ENCODE data around the gene ZNF652.

The ZNF652 gene

GRCh38 chr17:49356320-49356719 is 5.7 kb downstream of the ZNF652 start:
- no peak for DNase-seq

- no peak for DNase-seq
Measured at GRCh38 chr17:49353607-49354006, 8.4 kb downstream of the ZNF652 start.

- DNase-seq: no peak
Measured at GRCh38 chr17:49352587-49353154, 9.4 kb downstream of the ZNF652 start.

GRCh38 chr17:49351572-49352140 is 10.4 kb downstream of the ZNF652 start:
- no peak for DNase-seq

GRCh38 chr17:49349541-49349940 is 12.5 kb downstream of the ZNF652 start:
- DNase-seq: no peak

- no peak for DNase-seq
Measured at GRCh38 chr17:49344914-49345313, 17.1 kb downstream of the ZNF652 start.

- DNase-seq: no peak
Measured at GRCh38 chr17:49343273-49343672, 18.8 kb downstream of the ZNF652 start.

GRCh38 chr17:49342575-49342936 is 19.5 kb downstream of the ZNF652 start:
- no peak for DNase-seq

GRCh38 chr17:49341356-49341755 is 20.7 kb downstream of the ZNF652 start:
- DNase-seq: no peak

- DNase-seq: no peak
Measured at GRCh38 chr17:49339354-49339753, 22.7 kb downstream of the ZNF652 start.

GRCh38 chr17:49338883-49339282 is 23.2 kb downstream of the ZNF652 start:
- no peak for DNase-seq

GRCh38 chr17:49337884-49338283 is 24.2 kb downstream of the ZNF652 start:
- DNase-seq: no peak

- DNase-seq: no peak
Measured at GRCh38 chr17:49334744-49335512, 27.1 kb downstream of the ZNF652 start.

- DNase-seq: no peak
Measured at GRCh38 chr17:49333804-49334203, 28.2 kb downstream of the ZNF652 start.

GRCh38 chr17:49327835-49328784 is 33.9 kb downstream of the ZNF652 start:
- no peak for DNase-seq

GRCh38 chr17:49325980-49326379 is 36.1 kb downstream of the ZNF652 start:
- DNase-seq: no peak

- no peak for DNase-seq
Measured at GRCh38 chr17:49318435-49318965, 43.5 kb downstream of the ZNF652 start.

- no peak for DNase-seq
Measured at GRCh38 chr17:49316889-49317675, 45.0 kb downstream of the ZNF652 start.

- DNase-seq: no peak
Measured at GRCh38 chr17:49316258-49316570, 45.8 kb downstream of the ZNF652 start.

- peak; percentile 80 for DNase-seq
Measured at GRCh38 chr17:49315551-49316257, 46.3 kb downstream of the ZNF652 start.

GRCh38 chr17:49312722-49313121 is 49.3 kb downstream of the ZNF652 start:
- DNase-seq: no peak

GRCh38 chr17:49299996-49300395 is 62.1 kb downstream of the ZNF652 start:
- DNase-seq: no peak

Measured in activated gamma-delta T cell treated with Interleukin-2 at 50 U/mL for 16 hours (primary cell).